GM13977 (cell line): ENCODE measurements around the gene NOS1AP.
A peak's percentile ranks its signal among the peaks of the same experiment; 100 is the strongest.

Experiments
- DNase-seq: peaks from one replicate; pipeline ENCODE4 v3.0.0; 2012; ENCODE audit warnings: low spot score
- in situ Hi-C: fragments of 300-500 bp; cut with MboI; formaldehyde crosslinking; loops from one replicate; pipeline ENCODE4 v1.12.0; 2022; ENCODE audit warnings: low sequenced_read_pairs, low pct_unique_long_range_greater_than_20kb, mixed read lengths, inconsistent platforms; ENCODE audit not compliant: unreplicated experiment
- TF ChIP-seq, protein P1 (sequence below): IDR thresholded peaks from 2 replicates; pipeline ENCODE4 v1.5.1; 2012; ENCODE audit warnings: mild to moderate bottlenecking, control low read depth; ENCODE audit not compliant: insufficient read depth; ENCODE audit errors: extremely low read depth, missing control alignments

Gene NOS1AP

GRCh38 chr1:162069334-162070093 lies at the start of gene NOS1AP:
TSS of gene NOS1AP (plus strand) at chr1:162069691. CDS start at chr1:162070178, 487 bp downstream.
- TF ChIP-seq, protein P1, sequence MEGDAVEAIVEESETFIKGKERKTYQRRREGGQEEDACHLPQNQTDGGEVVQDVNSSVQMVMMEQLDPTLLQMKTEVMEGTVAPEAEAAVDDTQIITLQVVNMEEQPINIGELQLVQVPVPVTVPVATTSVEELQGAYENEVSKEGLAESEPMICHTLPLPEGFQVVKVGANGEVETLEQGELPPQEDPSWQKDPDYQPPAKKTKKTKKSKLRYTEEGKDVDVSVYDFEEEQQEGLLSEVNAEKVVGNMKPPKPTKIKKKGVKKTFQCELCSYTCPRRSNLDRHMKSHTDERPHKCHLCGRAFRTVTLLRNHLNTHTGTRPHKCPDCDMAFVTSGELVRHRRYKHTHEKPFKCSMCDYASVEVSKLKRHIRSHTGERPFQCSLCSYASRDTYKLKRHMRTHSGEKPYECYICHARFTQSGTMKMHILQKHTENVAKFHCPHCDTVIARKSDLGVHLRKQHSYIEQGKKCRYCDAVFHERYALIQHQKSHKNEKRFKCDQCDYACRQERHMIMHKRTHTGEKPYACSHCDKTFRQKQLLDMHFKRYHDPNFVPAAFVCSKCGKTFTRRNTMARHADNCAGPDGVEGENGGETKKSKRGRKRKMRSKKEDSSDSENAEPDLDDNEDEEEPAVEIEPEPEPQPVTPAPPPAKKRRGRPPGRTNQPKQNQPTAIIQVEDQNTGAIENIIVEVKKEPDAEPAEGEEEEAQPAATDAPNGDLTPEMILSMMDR: no peak
- in situ Hi-C loops: no loop called here

DNA sequence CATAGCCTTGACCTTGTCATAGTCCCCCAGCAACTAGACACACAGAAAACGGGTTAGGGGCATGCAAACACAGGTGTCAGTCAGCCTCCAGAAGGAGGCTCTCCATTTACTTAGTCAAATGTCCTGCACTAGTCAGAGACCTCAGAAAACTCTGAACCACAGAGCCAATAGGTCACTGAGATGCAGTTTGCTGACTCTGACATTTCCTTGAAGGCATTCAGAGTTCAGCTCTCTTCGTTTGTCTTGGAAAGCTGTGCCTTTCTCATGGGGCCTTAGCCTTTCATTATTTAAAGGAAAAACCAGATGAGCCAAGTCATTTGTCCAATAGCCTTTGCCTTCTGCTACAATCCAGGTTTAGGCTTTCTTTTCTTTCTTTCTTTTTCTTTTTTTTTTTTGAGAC lies 49.3 kb upstream of the NOS1AP start:
- TF ChIP-seq, protein P1: no peak
- in situ Hi-C loops: loop anchor here (10.0 kb wide), 1 partner anchor 235 kb away; no protein-coding TSS in a partner anchor

More at GRCh38 chr1:162069334-162070093, at the start of gene NOS1AP:
- DNase-seq: peak; percentile 94

GRCh38 chr1:162021124-162021523 lies 48.4 kb upstream of the NOS1AP start:
- DNase-seq: no peak
- TF ChIP-seq, protein P1: no peak
- in situ Hi-C loops: loop anchor here (10.0 kb wide), 1 partner anchor 236 kb away; no protein-coding TSS in a partner anchor

More for the DNA sequence above, 49.3 kb upstream of the NOS1AP start:
- DNase-seq: no peak

DNA sequence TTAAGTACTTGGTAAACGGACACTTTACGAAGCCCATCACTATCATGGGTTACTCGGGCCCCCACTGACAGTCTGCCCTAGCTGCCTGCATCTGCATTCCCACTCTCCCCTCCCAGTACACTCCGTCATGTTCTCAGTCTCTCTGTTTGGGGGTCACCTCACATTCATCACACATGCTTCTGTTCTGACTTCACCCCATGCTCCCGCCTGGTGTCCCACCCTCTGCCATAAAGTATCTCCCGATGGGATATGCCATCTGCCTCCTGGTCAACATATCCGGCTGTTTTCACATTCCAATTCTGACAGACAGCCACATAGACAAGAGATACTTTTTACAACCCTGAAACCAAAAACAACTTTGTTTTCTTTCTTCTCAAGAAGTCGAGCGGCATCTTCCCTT lies 46.9 kb upstream of the NOS1AP start:
- no peak for DNase-seq
- TF ChIP-seq, protein P1: no peak
- in situ Hi-C loops: loop anchor here (10.0 kb wide), 1 partner anchor 238 kb away; no protein-coding TSS in a partner anchor

- TF ChIP-seq, protein P1: no peak
- in situ Hi-C loops: loop anchor here (10.0 kb wide), 1 partner anchor 238 kb away; no protein-coding TSS in a partner anchor
- DNase-seq: no peak
Measured at GRCh38 chr1:162023181-162023546, 46.3 kb upstream of the NOS1AP start.

- TF ChIP-seq, protein P1: no peak
- in situ Hi-C loops: loop anchor here (10.0 kb wide), 1 partner anchor 239 kb away; no protein-coding TSS in a partner anchor
- peak; percentile 58 for DNase-seq
Measured at GRCh38 chr1:162023547-162024501, 45.7 kb upstream of the NOS1AP start, which contains the start of gene OLFML2B. TSS of gene OLFML2B (minus strand) at chr1:162023869. CDS start at chr1:162023430, 439 bp downstream.
